Stimulated activated CD8-positive, alpha-beta memory T cell treated with anti-CD3 and anti-CD28 coated beads, Interleukin-15, amount 100 ng/mL, for 4 hours (primary cell): Measurements from ENCODE around the gene ODAD3.
"Not testable (repeated sequence)": the region's sequence is repeated elsewhere in the genome, so short reads cannot be mapped to it uniquely, and the experiment has no call there.

Source experiments
- DNase-seq, 2 donors: peaks; one replicate each; pipeline ENCODE4 v3.0.0-alpha.2; 2020; ENCODE audit warnings: low read depth in 2 of 2

The ODAD3 gene

DNA sequence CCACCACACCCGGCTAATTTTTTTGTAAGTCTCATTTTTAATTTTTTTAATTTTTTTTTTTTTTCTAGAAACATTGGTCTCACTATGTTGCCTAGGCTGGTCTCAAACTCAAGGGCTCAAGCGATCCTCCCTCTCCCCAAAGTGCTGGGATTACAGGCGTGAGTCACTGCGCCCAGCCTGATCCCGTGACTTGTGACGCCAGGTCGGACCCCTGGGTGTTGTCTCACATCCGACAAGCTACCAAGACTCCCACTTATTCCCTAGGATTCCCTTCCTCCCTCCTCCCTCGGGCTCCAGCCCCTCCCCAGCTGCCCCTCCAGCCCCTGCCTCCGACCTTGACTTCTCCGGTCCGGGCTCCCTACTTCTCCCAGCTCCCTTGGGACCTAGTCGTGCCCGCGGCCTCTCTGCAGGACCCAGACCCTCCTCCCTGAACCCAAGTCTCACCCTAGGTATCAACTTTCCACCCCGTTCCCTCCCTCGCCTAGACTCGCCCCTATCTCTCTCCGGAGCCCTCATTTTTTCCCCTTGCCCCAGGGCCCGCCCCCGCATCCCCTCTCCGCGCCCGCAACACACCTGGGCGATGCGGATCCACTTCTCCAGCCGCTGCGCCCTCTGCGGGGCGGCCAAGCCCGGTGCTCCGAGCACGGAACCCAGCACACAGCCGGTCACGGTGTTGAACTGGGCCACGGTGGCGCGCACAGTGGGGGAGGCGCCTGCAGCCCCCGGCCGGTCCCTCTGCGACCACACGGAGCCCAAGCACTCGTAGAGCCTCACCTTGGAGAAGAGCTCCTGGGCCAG is 28.9 kb downstream of the ODAD3 start:
- DNase-seq, result no peak

GRCh38 chr19:11404588-11405222 is 30.2 kb downstream of the ODAD3 start:
- no peak for DNase-seq

GRCh38 chr19:11401808-11402543 is 32.9 kb downstream of the ODAD3 start:
- DNase-seq, result no peak

- DNase-seq, result no peak
These were observed 34.1 kb downstream of the ODAD3 start for GRCh38 chr19:11400798-11401197.

- no peak for DNase-seq
These were observed 35.3 kb downstream of the ODAD3 start for GRCh38 chr19:11399667-11400066.

GRCh38 chr19:11397089-11397610 is 37.8 kb downstream of the ODAD3 start:
- no peak for DNase-seq

- DNase-seq, result no peak
These were observed 43.8 kb downstream of the ODAD3 start for GRCh38 chr19:11390933-11391680.

GRCh38 chr19:11390359-11390758 is 44.6 kb downstream of the ODAD3 start:
- DNase-seq, result no peak

DNA sequence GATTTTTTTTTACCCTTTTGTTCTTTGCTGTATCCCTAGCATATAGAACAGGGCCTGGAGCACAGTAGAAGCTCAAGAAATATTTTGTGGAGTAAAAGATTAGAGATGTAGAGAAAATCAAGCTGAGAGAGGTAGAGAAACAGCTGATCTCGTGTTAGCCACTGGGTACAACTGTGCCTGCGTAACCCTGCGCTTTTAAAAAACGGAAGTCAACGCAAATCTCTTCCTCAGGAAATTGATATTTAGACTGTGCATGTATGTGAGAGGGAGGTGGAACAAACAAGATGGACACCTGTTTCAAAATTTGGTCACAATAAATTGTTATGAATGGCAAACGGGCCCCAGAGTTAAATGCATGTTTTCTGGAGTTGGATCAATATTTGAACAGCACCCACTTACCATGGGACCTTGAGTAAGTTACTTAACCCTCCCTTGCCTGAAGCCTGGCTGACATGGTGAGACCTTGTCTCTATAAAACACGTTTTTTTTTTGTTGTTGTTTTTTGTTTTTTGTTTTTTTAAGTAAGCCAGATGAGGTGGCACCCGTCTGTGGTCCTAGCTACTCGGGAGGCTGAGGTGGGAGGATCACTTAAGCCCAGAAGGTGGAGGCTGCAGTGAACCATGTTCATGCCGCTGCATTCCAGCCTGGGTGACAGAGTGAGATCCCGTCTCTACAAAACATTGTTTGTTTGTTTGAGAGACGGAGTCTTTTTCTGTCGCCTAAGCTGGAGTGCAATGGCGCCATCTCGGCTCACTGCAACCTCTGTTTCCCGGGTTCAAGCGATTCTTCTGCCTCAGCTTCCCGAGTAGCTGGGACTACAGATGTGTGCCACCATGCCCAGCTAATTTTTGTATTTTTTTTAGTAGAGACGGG is 47.5 kb downstream of the ODAD3 start:
- no peak for DNase-seq

- no peak for DNase-seq
These were observed 50.2 kb downstream of the ODAD3 start for GRCh38 chr19:11384778-11385129.

GRCh38 chr19:11383706-11384048 is 51.2 kb downstream of the ODAD3 start:
- no peak for DNase-seq

DNA sequence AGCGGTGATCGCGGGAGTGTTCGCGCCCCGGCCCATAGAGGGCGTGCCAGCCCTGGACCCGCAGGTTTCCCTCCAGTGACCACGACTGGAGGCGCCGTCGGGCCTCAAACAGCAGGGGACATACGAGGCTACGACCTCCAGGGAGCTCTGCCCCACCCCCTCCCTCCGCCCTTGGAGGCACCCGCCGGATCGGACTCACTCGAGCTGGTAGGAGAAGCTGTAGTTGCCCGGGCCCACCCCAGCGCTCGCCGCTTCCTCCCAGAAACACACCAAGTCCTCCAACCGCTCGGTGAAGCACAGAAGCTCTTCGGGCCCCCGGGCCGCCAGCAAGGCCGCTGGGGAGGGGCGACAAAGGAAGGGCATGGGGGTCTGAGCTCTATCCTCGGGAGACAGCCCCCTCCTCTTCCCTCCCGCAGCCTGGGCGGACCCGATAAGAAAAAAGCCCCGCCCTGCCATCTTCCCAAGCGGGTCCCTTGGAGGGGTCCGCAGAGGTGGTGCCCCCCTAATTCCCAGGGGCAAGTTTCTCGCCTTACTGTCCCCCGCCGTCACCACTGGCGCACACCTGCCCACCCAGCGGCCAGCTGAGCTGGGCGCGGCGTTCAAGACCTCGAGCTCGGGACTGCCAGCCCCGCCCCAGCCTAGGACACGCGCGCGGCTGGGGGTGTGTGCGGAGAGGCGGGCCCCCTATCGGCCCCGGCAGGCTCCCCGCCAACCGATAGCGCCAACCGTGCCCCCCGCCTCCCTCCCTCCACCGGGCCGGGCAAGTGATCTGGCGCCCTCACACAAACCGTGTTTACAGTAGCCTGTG is 51.8 kb downstream of the ODAD3 start:
- DNase-seq, result no peak

DNA sequence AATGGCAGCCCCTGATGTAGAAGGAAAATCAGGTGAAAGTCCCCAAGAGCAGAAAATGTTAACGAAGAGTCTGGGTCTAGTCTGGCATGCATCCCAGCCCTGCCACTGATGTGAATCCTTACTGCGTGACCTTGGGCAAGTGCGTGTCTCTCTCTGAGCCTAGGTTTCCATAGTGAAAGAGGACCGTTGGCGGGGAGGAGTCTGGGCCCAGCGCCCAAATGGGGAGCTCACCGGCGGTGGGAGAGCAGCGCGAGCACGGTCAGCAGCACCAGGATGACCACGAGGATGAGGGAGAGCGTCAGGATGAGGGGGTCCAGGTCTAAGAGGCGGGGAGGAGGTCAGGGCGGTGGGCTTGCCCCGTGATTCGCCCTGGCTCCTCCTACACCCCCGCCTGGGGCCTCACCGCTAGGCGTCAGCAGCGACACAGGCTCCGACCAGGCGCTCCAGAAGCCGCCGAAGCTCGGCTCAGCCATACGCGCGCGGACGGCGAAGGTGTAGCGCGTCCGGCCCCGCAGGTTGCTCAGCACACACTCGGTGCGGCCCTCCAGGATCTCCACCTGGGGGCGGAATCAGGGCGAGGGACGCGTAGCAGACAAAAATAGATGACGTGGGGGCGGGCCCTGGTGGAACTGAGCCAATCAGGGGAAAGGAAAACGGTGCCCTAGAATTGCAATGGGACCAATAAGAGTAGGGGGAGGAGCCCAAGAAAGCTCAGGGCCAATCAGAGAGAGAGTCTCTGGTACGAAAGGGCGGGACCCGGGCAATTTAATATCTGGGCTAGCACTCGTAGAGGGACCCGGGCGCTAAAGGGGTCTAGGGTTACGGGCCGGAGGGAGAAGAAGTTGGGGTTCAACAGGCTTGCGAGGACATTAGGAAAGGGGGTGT is 54.0 kb downstream of the ODAD3 start:
- peak; percentile 87 to 94 for DNase-seq

DNA sequence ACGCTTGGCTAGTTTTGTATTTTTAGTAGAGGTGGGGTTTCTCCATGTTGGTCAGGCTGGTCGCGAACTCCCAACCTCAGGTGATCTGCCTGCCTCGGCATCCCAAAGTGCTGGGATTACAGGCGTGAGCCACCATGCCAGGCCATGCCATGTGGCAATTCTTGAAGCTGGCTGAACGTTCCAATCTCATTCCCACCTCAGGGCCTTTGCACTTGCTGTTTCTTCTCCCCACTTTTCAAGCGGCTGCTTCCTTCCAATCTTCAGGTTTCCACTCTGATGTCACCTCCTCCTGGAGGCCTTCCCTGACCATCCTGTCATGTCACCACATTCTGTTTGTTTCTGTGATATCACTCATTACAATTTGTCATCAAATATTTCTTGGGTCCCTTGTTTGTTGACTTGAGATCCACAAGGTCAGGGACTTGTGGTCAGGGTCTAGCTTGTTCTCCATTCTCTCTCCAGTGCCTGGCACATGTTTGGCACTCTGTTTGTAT is 55.0 kb downstream of the ODAD3 start:
- no peak for DNase-seq

GRCh38 chr19:11379269-11379845 is 55.6 kb downstream of the ODAD3 start:
- not testable (repeated sequence) for DNase-seq

DNA sequence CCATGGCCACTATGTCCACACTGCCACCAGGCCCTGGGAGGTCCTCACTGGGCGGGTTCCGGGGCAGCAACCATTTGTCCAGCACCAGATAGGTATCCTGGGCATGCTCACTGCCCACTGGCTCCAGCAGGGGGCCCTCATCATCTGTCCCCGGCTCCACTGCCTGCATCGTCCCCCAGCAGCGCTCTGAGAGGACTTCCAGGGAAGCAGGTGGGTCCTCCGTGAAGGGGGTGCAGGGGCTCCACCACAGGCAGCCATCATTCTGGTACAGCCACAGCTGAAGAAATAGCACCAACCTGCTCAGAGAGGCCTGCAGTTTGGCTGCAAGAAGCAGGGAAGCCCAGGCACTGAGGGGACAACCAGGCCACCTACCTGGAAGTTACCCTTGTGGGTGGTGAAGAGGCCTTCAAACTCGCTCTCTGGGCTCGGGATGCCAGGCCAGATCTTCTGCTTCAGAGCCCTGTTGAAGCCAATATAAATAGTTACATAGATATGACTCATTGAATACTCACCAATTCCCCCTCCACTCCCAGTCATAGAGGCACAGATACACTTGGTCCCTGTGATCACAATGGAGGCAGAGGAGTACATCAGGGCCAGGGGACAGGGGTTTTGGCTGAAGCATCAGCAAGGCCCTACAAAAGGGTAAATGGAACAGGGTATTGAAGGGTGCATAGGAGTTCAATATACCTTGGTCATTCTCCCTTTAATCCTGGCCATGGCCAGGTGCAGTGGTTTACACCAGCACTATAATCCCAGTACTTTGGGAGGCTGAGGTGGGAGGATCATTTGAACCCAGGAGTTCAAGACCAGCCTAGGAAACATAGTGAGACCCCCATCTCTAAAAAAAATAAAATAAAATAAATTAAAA is 56.4 kb downstream of the ODAD3 start:
- no peak for DNase-seq

DNA sequence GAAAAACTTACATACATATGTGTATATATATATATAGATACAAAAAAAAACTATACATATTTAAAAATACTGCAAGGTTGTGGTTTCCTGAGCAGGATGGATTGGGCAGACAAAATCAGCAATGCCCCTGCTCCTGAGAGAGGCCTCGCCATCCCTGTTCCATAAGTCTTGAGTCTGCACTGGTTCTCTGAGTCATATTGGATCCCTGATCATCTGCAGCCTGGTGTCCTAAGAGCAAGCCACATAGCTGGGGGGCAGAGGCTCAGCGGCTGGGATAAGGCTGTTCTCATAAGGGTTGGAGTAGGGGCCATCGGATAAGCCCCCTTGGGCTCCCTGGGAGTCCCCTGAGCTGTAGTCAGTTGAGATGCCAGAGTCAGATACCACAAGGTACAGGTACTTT is 57.2 kb downstream of the ODAD3 start:
- no peak for DNase-seq

- DNase-seq, result no peak
These were observed 57.7 kb downstream of the ODAD3 start for GRCh38 chr19:11377237-11377636.
